ENCODE data around the gene AKT2. TPM values are rescaled to one million over a fixed set of nuclear protein-coding genes. Genes with fewer than 3 reads are reported as not detected.
A peak's percentile ranks its signal among the peaks of the same experiment; 100 is the strongest.

AKT2 gene
- total RNA-seq, 1 donor from 2014 or later = 107 TPM

GRCh38 chr19:40255619-40256166 lies 29.5 kb downstream of the AKT2 start:
- peaks cover 53% of the 10 kb centered on the region for H3K36me3 ChIP-seq
- peak; percentile 1 for DNase-seq
- no peaks in the 10 kb centered on the region for H3K9me3 ChIP-seq (replicated peaks)
- no peaks in the 10 kb centered on the region for H3K27me3 ChIP-seq (ENCODE audit: low read depth)
- intact Hi-C loops (cut with micrococcal nuclease) = no loop called here
- no peak for TF ChIP-seq CTCF (IDR thresholded peaks at IDR 0.05; ENCODE audit: borderline replicate concordance)
- no peak overlapping the region for H3K4me3 ChIP-seq
- no peak overlapping the region for H3K27ac ChIP-seq (replicated peaks)
- peaks cover 45% of the 10 kb centered on the region for H3K4me1 ChIP-seq

GRCh38 chr19:40254714-40255418 lies 30.3 kb downstream of the AKT2 start:
- H3K27ac ChIP-seq (replicated peaks) = no peak overlapping the region
- DNase-seq = peak; percentile 5
- peaks cover 58% of the 10 kb centered on the region for H3K36me3 ChIP-seq
- intact Hi-C loops (cut with micrococcal nuclease) = no loop called here
- TF ChIP-seq CTCF (IDR thresholded peaks at IDR 0.05; ENCODE audit: borderline replicate concordance) = no peak
- H3K27me3 ChIP-seq (ENCODE audit: low read depth) = no peaks in the 10 kb centered on the region
- no peaks in the 10 kb centered on the region for H3K9me3 ChIP-seq (replicated peaks)
- H3K4me3 ChIP-seq = no peak overlapping the region
- peaks cover 41% of the 10 kb centered on the region for H3K4me1 ChIP-seq

- H3K9me3 ChIP-seq (replicated peaks) = no peaks in the 10 kb centered on the region
- DNase-seq = no peak
- peaks cover 64% of the 10 kb centered on the region for H3K36me3 ChIP-seq
- no peak for TF ChIP-seq CTCF (IDR thresholded peaks at IDR 0.05; ENCODE audit: borderline replicate concordance)
- intact Hi-C loops (cut with micrococcal nuclease) = no loop called here
- no peak overlapping the region for H3K4me3 ChIP-seq
- peaks cover 40% of the 10 kb centered on the region for H3K4me1 ChIP-seq
- H3K27me3 ChIP-seq (ENCODE audit: low read depth) = no peaks in the 10 kb centered on the region
- H3K27ac ChIP-seq (replicated peaks) = no peak overlapping the region
Measured at GRCh38 chr19:40253611-40254092, 31.5 kb downstream of the AKT2 start.

- H3K27ac ChIP-seq (replicated peaks) = no peak overlapping the region
- no peak for DNase-seq
Measured at GRCh38 chr19:40252395-40252794, 32.8 kb downstream of the AKT2 start.

GRCh38 chr19:40251991-40252390 lies 33.2 kb downstream of the AKT2 start:
- no peak overlapping the region for H3K27ac ChIP-seq (replicated peaks)

More at GRCh38 chr19:40252395-40252794, 32.8 kb downstream of the AKT2 start:
- Histone ChIP-seq H3K27me3 (ENCODE audit: low read depth) (no peaks in the 10 kb centered on the region), H3K36me3 (peaks cover 64% of the 10 kb centered on the region), H3K9me3 (replicated peaks) (no peaks in the 10 kb centered on the region), H3K4me3 (no peak overlapping the region), H3K4me1 (peaks cover 44% of the 10 kb centered on the region)
- intact Hi-C loops (cut with micrococcal nuclease) = no loop called here
- TF ChIP-seq CTCF (IDR thresholded peaks at IDR 0.05; ENCODE audit: borderline replicate concordance) = no peak

More at GRCh38 chr19:40251991-40252390, 33.2 kb downstream of the AKT2 start:
- DNase-seq = no peak
- Histone ChIP-seq H3K36me3 (peaks cover 63% of the 10 kb centered on the region), H3K4me1 (peaks cover 44% of the 10 kb centered on the region), H3K27me3 (ENCODE audit: low read depth) (no peaks in the 10 kb centered on the region), H3K4me3 (no peak overlapping the region), H3K9me3 (replicated peaks) (no peaks in the 10 kb centered on the region)
- no peak for TF ChIP-seq CTCF (IDR thresholded peaks at IDR 0.05; ENCODE audit: borderline replicate concordance)
- intact Hi-C loops (cut with micrococcal nuclease) = no loop called here

All from left ventricle myocardium inferior (tissue), 1 donor.